Stimulated activated CD4-positive, alpha-beta T cell treated with anti-CD3 and anti-CD28 coated beads, Interleukin-12 subunit alpha, Interleukin-12 subunit beta, amount 100 ng/mL, for 48 hours (primary cell): ENCODE measurements around the gene KCTD12.

Experiments
- DNase-seq, 3 donors: peaks; one replicate each; pipeline ENCODE4 v3.0.0-alpha.2; 2020; ENCODE audit warnings: low read depth in 2 of 3, low spot score in 1 of 3

The KCTD12 gene

GRCh38 chr13:76888421-76888820 lies 2.2 kb upstream of the KCTD12 start:
- DNase-seq: no peak

- no peak for DNase-seq
These were observed 915 bp upstream of the KCTD12 start for GRCh38 chr13:76887076-76887563.

DNA sequence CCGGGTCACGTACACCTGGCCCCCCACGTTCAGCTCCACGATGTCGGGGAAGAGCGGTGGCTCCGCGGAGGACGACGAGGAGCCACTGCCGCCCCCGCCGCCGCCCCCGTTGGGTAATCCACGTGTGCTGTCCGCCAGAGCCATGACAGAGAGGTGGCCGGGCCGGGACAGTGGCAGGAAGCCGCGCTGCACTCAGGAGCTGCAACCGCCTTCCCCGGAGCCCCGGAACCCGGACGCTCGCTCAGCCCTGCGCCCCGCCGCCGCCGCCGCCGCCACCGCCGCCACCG lies 257 bp downstream of the KCTD12 start:
- no peak for DNase-seq

DNA sequence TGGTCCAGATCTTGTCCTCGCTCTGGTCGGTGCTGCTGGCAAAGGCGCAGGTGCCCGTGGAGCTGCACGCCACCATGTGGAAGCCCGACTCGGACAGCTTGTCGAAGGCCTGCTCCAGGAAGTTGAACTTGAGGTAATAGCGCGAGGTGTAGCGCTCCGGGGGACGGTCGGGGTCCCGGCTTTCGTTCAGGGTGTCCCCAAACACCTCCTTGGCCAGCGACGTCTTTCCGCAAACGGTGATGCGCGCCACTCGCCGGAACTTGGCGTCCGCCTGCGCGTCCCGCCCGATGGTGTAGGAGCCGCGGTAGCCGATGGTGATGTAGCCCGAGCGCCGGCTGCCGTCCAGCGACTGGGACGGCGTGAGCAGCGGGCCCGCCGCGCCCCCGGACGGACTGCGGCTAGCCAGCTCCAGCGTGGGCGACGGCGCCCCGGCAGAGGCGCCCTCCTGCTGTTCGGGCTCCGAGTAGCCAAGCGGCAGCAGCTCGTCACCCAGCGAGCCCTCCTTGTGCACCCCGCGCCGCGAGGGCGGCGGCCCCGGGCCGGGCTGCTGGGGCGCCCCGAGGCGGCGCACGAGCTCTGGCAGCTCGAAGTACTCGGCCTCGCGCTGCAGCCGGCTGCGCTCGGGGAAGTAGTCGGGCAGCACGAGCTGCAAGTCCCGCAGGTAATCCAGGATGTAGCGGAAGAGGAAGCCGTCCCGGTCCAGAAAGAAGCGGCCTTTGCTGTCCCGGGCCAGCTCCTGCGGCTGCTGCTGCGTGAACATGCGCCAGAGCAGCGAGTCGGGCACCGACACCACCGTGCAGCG lies 801 bp downstream of the KCTD12 start:
- DNase-seq: peak; percentile 26 to 57 (median 35)

- no peak for DNase-seq
These were observed 1.4 kb downstream of the KCTD12 start for GRCh38 chr13:76884907-76885202.

DNA sequence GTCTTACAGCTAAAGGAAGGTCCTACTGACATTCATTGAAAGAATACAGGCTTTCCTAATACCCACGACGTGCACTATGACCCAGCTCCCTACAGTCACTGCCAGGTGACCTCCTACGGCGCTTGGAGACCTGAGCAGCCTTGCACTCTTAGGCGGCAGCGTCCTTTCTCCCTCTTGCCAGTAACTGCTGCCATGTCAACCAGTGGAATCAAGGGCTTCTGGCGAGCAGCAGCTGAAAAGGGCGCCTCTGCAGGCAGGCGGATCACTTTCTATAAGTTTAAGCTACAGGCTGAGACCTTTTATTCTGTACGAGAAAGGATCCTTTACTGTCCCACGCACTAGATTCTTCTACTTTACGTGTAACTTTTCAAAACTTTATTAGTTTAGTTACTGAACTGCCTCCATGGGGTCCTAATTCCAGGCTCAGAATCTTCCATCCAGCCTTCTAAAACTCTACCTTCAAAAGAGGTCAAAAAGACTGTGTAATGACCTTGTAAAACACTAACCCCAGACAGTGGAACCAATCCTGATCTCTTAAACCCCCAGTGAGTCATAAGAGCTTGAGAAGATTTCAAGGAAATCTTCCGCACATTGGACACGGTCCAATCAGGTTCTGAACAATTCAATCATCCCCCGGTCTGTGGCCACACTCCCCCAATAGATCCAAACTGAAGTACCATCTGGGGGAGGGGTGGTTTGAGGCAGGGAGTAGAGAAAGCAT lies 1.9 kb downstream of the KCTD12 start:
- DNase-seq: peak in 1 of 3 donors; percentile 5

DNA sequence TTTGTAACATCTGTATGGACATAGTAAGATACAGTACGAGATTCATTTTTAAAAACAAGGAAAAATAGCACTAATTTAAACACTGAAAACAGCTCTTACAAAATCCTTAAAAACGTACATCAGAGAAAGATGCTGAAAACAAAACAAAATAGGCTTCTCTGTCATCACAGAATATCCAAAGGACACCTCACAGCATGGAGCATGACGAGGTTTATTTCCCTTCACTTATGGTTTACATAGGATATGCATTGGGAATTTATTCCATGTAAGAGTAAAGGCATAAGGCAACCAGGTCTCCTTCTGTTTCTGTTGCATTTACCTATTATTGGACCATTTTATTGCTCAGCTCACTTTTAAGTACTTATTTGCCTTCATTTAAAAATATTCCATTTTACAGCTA lies 3.0 kb downstream of the KCTD12 start:
- no peak for DNase-seq

GRCh38 chr13:76882431-76882830 lies 3.8 kb downstream of the KCTD12 start:
- DNase-seq: no peak

GRCh38 chr13:76879883-76880270 lies 6.3 kb downstream of the KCTD12 start:
- no peak for DNase-seq

GRCh38 chr13:76879203-76879882 lies 6.9 kb downstream of the KCTD12 start:
- peak; percentile 32 to 49 (median 47) for DNase-seq

GRCh38 chr13:76878043-76878442 lies 8.2 kb downstream of the KCTD12 start:
- no peak for DNase-seq

- DNase-seq: no peak
These were observed 10.9 kb downstream of the KCTD12 start for GRCh38 chr13:76875271-76875815.

- DNase-seq: no peak
These were observed 11.7 kb downstream of the KCTD12 start for GRCh38 chr13:76874479-76874878.

- no peak for DNase-seq
These were observed 12.8 kb downstream of the KCTD12 start for GRCh38 chr13:76873445-76873844.

- no peak for DNase-seq
These were observed 13.5 kb downstream of the KCTD12 start for GRCh38 chr13:76872675-76873074.

- DNase-seq: no peak
These were observed 14.8 kb downstream of the KCTD12 start for GRCh38 chr13:76871432-76871831.

DNA sequence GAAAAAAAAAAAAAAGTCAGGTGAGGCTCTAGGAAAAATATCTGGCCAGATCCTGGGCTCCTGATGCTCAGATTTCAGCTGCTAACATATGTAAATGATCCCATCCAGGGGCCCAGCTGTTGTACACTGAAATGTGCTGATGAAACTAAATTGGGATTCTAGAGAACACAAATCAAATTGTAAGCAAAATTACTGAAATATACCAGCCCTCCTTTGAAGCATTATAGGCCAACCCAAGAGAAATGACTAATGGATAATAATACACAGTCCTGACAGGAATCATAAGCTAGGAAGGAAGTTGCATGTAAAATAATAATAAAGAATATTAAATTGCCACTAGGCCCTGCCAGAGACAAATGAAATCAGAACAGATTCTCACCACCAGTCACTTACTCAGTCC lies 17.8 kb downstream of the KCTD12 start:
- no peak for DNase-seq

DNA sequence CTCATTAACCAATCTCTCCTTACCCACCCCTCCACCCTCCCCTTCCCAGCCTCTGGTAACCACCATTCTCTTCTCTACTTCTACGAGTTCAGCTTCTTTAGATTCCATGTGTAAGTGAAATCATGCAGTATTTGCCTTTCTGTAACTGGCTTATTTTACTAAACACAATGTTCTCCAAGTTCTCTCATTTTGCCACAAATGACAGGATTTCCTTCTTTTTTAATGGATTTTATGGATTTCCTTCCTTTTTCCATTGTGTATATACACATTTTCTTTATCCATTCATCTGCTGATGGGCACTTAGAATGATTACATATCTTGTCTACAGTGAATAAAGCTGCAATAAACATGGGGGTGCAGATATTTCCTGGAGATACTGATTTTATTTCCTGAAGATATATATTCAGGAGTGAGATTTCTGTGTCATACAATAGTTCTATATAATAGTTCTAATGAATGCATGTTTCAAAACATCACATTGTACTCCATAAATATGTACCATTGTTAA lies 20.2 kb downstream of the KCTD12 start:
- no peak for DNase-seq

GRCh38 chr13:76865109-76865508 lies 21.1 kb downstream of the KCTD12 start:
- no peak for DNase-seq

DNA sequence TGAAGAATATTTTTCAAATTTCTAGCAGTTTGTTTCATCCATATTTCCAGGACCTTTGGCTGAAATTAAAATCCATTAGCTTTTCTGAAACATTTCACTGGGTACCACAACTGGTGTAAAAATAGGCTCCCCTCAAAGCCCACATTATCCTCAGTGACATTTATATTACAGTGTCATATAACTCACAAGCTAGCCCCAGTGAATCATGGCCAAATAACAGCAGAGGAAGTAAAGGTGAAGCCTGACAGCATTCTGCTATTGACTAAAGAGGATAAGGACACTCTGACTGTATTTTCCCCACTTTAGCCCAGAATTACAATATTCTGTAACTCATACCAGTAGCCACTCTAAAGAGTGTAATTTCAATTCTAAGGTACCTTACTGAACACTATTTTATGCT lies 21.9 kb downstream of the KCTD12 start:
- DNase-seq: no peak

GRCh38 chr13:76863022-76863421 lies 23.2 kb downstream of the KCTD12 start:
- no peak for DNase-seq

GRCh38 chr13:76861859-76862258 lies 24.3 kb downstream of the KCTD12 start:
- DNase-seq: no peak
